ENCODE results near the gene TANC1.

- no peak for TF ChIP-seq POLR2A (IDR thresholded peaks at IDR 0.05)
- TF ChIP-seq, protein P1, sequence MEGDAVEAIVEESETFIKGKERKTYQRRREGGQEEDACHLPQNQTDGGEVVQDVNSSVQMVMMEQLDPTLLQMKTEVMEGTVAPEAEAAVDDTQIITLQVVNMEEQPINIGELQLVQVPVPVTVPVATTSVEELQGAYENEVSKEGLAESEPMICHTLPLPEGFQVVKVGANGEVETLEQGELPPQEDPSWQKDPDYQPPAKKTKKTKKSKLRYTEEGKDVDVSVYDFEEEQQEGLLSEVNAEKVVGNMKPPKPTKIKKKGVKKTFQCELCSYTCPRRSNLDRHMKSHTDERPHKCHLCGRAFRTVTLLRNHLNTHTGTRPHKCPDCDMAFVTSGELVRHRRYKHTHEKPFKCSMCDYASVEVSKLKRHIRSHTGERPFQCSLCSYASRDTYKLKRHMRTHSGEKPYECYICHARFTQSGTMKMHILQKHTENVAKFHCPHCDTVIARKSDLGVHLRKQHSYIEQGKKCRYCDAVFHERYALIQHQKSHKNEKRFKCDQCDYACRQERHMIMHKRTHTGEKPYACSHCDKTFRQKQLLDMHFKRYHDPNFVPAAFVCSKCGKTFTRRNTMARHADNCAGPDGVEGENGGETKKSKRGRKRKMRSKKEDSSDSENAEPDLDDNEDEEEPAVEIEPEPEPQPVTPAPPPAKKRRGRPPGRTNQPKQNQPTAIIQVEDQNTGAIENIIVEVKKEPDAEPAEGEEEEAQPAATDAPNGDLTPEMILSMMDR (IDR thresholded peaks at IDR 0.05) = no peak
Observed at GRCh38 chr2:159152128-159152778, 183.8 kb downstream of the TANC1 start.

Data from sigmoid colon (tissue), 3 donors.